Measurements from ENCODE around the gene SH3GL2.

SH3GL2 gene

DNA sequence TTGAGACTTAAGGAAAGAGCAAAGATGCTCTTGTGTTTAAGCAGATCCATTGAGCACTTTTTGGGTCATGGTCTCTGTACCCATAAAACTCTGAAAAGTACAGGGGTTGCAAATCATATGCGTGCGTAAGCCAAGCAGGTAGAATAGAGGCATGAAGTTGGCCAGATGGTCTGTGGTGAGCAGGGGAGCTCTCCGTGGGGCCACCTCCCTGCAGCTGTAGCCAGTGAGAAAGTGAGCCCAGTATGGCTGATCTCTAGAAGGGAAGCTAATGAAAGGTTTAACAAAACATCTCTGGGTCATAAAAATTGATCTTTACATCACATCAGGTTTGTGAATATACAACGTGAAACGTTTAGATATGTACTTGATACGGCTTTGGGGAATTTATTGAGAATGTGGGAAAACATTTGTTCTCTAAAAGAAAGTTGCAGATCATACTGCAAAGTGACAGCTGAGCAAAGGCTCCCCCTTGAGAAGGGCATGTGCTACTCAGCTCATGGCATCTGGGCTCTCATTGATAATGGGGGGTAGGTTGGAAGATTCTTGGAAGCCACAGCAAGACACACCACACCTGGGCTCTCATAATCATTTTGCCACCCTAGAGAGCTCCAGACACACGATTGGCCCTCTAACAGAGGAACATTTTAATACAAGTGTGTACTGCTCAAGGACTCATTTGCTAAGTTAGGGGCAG is 30.6 kb downstream of the SH3GL2 start:
- DNase-seq (ENCODE audit: low read depth in 2 of 2, low spot score in 1 of 2) = no peak

DNA sequence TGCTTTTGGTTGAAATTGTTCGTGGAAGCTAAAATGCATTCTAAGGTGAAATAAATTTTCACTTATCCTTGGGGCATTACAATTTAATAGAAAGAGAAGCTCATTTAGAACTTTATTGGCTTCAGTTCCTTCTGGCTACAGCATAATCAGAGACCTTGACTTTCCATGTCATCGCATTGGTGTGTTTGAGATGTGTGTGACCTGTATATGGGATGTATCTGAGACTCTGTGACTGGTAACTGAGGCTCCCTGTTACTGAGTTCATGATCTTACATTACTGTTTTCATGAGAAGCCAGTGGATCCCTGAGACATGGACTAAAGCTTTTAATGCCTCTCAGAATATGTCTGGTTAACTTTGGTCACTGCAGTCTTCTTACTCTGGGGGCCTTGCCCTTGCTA is 32.5 kb downstream of the SH3GL2 start:
- no peak for DNase-seq (ENCODE audit: low read depth in 2 of 2, low spot score in 1 of 2)

DNA sequence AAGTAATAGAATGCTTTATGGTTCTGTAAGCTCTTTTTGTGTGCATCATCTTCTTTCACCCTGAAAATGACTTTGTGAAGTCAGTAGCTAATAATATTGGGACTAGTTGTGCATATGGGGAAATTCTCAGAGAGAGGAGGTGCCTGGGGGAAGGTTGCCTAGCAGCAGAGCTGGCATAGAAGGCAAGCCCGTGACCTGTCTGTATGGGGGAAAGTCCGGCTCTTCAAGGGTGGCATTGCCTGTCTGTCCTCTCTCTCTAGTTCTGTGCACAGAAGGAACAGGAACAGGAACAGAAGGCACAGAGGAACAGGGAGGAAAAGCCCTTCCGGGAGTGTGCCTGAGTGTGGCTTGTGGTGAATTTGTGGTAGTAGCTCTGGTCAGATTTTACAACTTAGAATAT is 33.1 kb downstream of the SH3GL2 start:
- no peak for DNase-seq (ENCODE audit: low read depth in 2 of 2, low spot score in 1 of 2)

DNA sequence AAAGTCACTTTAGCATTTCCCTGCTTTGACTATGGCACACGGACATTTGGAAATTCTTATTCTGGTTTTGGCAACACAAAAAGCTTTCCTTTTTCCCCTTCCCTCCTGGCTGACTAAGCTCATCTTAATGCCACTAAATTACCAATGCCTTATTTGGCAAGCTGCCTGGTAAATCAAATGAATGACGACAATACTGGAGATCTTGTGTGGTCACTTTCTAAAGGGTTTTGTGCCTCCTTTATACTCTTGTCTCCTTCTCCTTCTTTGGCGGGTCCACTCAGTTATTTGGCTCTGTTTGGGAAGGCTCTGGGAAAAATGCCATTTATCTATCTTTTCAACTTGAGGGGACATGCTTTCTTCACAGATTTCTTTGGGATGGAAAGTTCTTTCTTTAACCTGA is 34.9 kb downstream of the SH3GL2 start:
- no peak for DNase-seq (ENCODE audit: low read depth in 2 of 2, low spot score in 1 of 2)

DNA sequence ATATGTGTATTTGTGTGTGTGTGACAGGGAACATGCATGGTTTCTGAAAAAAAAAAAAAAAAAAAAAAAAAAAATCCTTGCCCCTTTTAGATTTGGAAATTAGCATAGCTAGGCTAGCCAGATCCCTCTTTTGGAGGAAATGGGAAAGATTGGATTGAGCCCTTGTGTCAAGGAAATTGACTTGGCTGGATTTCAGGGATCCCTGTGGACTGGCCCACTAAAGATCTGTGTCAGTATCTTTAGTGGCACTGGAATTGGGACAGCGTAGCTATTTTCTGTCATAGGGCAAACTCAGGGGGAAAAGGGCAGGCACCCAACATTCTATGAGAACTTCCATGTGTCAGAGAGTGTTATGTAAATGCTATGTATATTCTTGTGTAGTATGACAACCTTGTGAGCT is 35.4 kb downstream of the SH3GL2 start:
- no peak for DNase-seq (ENCODE audit: low read depth in 2 of 2, low spot score in 1 of 2)

DNA sequence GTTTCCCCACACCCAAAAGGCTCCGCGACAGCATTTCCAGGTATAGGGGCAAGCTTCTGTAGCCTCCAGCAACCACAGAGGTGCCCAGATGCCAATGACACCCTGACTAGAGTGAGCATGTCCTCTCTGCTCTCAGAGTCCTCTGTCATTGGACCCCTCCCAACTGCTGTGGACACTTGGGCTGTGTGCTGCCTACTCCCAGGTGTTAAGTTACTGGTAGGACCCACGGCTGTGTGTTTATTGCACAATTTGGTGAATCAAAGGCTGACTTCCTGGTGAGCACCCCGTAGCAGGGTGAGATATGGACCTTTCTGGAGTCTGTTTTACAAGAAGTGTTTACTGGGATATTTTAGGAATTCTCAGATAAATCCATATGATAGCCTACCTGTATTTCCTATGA is 36.0 kb downstream of the SH3GL2 start:
- DNase-seq (ENCODE audit: low read depth in 2 of 2, low spot score in 1 of 2) = no peak

DNA sequence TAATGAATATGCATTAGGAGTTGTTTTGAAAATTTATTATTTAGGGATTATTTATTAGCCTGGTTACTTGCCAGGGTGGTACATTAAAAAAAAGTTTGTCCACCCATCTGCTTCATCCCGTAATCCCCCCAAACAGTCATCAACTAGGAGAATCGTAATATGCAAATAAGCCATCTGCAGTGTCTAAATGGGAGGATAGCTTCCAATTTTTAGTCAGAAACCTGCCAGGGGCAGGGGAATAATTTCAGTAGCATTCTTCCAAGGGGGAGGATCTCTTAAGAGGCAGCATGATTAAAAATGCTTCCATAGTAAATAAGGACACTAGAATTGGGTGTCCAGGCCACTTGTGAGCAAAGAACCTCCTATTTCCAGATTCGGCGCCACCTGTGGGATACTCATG is 43.3 kb downstream of the SH3GL2 start:
- DNase-seq (ENCODE audit: low read depth in 2 of 2, low spot score in 1 of 2) = no peak

DNA sequence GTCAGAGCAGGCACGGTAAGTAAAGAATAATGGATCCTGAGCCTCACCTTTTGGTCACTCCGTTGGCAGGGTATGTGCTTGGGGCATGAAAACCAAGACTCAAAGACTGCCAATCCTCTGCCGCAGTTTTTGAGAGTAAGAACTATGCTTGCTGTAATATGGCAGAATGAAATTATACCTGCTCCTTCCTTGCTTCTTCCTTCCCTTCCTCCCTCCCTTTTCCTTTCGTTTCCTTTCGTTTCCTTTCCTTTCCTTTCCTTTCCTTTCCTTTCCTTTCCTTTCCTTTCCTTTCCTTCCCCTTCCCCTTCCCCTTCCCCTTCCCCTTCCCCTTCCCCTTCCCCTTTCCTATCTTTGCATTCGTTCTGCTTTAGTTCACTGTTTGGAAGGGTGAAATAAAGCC is 43.9 kb downstream of the SH3GL2 start:
- no peak for DNase-seq (ENCODE audit: low read depth in 2 of 2, low spot score in 1 of 2)

DNA sequence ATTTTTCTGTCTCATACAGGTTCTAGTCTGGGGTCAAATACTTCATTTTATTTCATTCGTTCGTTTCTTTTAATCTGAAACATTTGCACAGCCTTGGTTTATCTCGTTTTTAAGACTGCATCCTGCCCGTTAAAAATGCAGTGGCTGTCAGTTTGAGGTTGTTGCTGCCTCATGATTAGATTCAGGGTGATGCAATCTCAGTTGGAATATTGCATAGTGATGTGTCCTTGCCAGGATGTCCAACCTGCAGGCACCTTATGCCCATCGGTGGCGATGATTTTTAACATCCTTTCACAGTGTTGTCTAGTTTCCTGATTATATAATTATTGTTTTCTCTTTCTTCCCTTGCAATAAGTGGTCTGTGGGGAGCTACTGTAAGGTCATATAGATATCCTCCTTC is 45.1 kb downstream of the SH3GL2 start:
- DNase-seq (ENCODE audit: low read depth in 2 of 2, low spot score in 1 of 2) = no peak

DNA sequence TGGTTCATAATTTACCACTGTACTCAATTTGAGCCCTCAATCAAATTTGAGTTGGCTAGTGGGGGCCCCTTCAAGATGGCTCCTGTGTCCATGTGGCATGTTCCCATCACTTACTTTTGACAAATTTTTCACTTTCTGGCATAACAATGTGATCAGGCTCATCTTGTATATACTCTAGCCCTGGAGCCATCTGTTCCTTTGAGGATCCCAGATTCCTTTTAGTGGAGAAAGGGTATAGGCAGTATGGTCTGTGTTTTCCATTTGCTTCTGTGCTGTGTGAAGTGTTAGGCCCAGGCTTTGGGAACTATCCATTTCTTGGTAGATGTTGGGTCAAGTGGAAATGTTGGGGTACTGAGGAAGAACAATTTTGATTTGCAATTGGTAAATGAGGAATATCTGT is 45.7 kb downstream of the SH3GL2 start:
- DNase-seq (ENCODE audit: low read depth in 2 of 2, low spot score in 1 of 2) = no peak

DNA sequence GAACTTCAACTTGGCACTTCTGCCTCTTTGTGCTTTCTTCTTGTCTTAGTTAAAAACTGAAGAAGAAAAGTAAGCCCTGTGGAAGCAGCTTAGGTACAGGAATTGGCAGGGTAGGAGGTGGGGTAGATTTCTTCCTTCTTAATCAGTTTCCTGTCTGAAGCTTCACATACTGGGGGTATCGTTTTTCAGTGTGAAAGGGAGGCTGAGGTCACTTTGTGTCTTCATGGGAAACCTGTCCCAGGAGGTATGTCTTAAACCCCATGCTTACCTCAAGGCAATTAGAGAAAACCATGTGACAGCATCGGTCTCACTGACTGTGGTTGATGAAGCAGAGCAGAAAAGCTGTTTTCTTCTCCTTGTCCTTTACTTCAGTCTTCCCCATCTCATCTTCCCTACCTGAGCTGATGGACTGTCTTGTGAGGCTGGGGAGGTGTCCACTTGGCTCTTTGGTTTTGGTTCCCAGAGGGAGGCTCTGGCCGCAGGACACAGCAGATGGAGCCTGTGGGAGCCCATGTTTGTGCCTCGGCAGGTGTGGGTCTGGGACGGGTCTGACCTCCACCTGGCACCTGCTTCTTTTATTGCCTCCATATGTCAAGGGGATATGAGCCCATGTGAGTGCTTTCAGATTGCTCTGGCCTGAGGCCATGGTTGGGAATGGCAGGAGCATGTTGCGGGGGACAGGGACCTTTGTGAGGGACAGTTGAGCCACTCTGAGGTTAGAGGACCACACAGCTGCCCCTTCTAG is 47.0 kb downstream of the SH3GL2 start:
- no peak for DNase-seq (ENCODE audit: low read depth in 2 of 2, low spot score in 1 of 2)

DNA sequence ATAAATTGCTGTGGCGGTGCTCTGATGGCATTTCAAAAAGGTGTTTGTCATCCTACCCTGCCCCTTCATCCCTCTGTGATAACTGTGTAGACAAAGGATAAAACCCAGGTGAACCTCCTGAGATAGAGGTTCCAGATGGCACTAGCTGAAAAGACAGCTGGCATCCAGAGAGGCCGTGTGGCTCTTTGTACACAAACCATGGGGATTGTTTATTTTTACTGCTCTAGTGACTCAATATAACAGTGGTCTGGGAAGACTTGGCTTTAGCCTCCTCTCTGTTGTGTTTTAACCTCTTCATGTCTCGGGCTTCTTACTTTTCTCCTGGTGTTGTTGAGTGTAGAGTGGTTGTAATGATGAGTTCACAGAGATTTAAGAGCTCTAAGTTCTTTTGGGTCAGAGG is 48.8 kb downstream of the SH3GL2 start:
- DNase-seq (ENCODE audit: low read depth in 2 of 2, low spot score in 1 of 2) = no peak

DNA sequence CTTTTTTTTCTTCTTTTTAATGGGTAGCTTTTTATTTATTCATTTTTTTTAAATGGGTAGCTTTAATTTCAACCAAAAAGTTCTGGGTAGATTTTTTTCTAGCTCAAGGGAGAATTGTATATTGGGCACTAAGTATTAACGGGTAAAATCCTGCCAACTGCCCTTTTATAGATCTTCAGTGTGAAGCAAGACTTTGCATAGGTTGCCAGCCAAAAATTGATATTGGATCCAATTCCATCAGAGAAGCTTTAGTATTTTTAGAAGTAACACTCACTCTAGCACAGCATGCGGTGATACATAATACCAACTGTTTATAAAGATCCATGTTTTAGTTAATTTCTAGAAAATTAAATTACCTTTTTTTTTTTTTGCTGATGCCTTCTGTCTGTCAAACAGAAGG is 49.8 kb downstream of the SH3GL2 start:
- DNase-seq (ENCODE audit: low read depth in 2 of 2, low spot score in 1 of 2) = no peak

DNA sequence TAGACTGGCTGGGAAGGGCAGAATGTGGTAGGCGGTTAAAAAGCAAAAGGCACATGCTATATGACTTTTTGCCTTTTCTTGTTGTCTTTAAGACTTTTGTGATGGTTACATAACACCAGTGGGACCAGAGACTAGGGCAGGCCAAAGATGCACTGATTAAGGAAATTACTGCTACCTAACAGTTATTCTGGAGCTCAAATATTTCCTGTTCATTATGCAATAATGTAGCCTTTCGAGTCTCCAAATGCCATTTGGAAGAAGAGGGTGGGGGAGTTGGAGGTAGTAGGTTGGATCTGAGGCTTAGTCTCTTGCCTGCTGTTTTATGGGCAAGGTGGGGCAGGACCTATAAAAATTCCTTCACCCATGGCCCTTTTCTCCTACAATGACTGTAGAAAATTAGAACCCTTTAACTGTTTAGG is 51.7 kb downstream of the SH3GL2 start:
- DNase-seq (ENCODE audit: low read depth in 2 of 2, low spot score in 1 of 2) = no peak

DNA sequence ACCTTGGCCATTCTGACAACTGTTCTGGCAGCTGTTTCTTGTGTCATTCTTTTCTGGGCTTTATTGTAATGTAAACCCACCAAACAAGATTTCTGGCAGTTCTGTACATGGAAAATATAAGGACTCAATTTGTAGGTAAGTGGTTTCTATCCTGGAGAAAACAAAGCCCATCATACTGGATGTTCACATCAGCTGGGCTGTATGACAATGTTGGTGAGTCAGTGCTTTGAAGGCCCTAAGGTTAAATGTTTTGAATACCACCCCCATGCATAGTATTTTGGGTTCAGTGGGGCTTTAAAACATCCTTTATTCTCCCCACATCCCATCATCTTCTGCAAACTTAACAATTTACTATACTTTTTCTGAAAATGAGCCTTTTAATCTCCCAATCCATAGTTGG is 52.5 kb downstream of the SH3GL2 start:
- DNase-seq (ENCODE audit: low read depth in 2 of 2, low spot score in 1 of 2) = no peak

DNA sequence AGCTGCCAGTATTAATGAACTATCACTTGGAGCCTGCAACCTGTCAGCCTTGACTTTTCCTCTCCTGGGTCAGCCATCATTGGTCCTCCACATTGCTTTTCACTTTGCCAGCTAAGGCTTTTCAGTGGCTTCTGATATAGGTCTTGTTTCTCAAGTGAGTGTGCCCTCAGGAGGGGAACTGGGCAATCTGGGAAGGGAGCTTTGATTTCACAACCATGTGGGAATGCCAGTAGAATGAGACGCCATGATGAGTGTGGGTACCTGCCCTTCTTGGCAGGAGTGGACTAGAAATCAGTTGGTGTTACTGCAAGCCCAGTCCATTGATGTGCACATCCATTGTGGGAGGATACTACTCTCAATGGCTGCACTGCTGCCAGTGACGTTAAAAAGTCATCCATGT is 54.1 kb downstream of the SH3GL2 start:
- no peak for DNase-seq (ENCODE audit: low read depth in 2 of 2, low spot score in 1 of 2)

DNA sequence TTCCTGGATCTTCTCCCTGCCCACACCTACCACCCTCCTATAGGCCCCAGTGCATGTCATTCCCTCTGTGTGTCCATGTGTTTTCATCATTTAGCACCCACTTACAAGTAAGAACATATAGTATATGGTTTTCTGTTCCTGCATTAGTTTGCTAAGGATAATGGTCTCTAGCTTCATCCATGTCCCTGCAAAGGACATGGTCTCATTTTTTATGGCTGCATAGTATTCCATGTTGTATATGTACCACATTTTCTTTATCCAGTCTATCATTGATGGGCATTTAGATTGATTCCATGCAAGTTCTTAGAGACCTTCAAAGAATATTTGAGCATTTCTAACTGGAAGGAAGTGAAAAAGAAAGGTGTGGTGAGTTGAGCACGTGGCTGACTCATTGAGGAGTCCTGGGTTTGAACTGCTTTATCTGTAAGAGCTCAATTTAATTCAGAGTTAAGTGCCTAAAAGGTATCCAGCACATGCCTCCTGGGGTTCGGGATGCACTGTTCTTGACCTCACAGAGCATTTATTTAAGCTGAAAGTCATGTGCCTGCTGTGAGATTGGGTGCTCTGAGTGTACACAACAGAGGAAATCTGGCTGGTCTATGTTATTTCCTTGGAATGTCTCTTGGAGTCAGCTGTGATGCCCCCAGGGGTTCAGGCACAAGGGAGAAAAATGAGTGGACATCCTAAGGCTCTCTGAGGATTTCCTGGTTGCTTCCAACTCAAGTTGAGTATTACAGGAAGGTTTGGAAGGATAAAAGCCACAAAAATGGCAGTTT is 56.4 kb downstream of the SH3GL2 start:
- DNase-seq (ENCODE audit: low read depth in 2 of 2, low spot score in 1 of 2) = no peak

DNA sequence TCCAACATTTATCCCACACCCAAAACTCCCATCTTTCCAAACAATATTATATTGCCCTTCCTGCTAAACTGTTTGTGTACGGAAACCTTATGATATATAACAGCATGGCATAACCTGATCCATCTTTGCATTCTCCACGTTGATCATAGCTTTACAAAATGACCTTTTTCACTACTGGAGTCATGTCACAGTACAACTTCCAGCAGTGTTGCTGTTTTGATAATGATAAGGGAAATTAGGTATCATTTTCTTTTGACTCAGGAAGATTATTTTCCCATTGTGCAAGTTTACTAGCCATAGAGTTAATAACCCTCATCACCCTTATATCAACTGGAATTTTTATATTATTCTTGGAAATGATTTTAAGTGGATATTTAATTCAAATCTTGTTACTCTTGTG is 57.5 kb downstream of the SH3GL2 start:
- no peak for DNase-seq (ENCODE audit: low read depth in 2 of 2, low spot score in 1 of 2)

DNA sequence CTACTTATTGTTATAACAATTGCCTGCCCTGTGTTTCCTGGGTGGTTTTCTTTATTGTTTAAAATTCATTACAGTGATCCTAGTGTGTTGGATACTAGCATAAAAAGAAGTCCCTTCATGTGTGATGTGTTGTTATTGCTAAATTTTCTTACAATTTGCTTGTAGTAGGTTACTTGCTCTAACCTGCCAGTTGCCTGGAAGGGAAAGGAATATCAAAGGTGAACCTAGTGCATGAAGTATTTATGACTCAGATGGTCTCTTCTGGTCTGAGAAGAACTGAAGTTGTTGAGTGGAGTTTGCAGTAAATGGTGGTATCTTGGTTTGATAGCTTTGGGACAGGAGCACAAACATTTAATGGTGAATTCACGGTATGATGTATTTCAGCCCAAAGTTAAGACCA is 58.0 kb downstream of the SH3GL2 start:
- DNase-seq (ENCODE audit: low read depth in 2 of 2, low spot score in 1 of 2) = no peak

DNA sequence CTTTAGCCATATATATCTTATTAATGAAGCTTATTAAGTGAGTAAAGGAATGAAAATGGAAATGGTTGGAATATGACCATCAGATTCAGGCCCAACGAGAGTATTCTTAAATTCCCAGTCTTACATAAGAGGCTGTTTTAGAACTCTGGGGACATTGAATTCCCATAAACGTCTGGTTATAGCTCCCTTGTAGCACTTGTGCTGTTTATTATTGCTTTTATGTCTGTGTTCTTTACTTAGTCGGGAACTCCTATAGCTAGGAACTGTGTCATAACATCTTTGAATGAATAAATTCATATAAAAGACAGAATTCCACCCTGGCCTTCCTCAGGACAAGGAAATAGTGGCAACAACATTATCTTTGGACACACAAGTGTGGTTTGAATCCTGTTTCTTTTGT is 58.4 kb downstream of the SH3GL2 start:
- no peak for DNase-seq (ENCODE audit: low read depth in 2 of 2, low spot score in 1 of 2)

DNA sequence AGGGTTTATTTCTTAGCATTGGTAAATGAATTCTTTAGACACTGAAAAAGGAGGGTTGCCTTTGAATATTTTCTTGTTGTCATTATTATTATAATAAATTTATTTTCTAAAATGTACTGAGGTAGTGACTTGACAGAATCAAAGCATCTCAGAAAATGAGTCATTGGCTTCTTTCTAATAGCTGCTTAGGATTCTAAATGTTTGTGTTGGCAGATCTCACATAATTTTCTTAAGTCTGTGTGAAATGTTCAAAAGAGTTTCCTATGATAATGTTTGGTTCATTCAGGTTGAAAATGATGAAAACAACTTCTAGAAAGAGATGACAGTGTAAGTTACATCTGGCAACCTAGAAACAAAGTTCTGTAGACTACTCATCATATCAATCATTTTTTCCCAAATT is 69.7 kb downstream of the SH3GL2 start:
- no peak for DNase-seq (ENCODE audit: low read depth in 2 of 2, low spot score in 1 of 2)

DNA sequence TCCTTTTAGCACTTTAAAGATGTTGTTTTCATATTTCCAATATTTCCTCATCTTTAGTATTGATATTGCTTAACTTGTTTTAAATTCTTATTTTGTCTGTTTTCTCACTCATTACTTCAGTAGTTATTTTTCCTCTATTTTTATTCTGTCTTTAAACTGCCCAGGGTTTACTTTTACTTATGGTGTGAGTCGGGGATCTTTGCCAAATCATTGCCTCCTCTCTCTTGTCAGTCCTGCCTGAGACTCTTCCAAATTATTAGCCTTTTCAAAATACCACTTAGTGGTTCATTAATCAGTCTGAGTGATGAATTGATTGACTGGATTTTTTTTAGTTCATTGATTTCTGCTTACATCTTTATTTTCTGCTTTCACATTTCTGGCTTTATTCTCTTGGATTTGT is 72.9 kb downstream of the SH3GL2 start:
- no peak for DNase-seq (ENCODE audit: low read depth in 2 of 2, low spot score in 1 of 2)

Data from stimulated activated CD8-positive, alpha-beta memory T cell treated with anti-CD3 and anti-CD28 coated beads, Interleukin-4, amount 100 ng/mL, for 1 hour (primary cell).